H9 (cell line): ENCODE measurements around the gene LY6G6F. TPM values are rescaled to one million over a fixed set of nuclear protein-coding genes. Genes with fewer than 3 reads are reported as not detected.

Experiments used
- DNase-seq: peaks from one replicate; pipeline ENCODE4 v3.0.0-alpha.2; 2017
- H2AFZ ChIP-seq: one replicate; pipeline ENCODE4 v1.6.1; 2013; ENCODE audit warnings: mild to moderate bottlenecking, low read length, control low read depth, moderate library complexity
- H2AK5ac ChIP-seq: 2 replicates; pipeline ENCODE4 v1.6.1; 2013; ENCODE audit warnings: low read length, control low read depth, mixed read lengths; ENCODE audit not compliant: insufficient read length
- H2BK120ac ChIP-seq: one replicate; pipeline ENCODE4 v1.6.1; 2013; ENCODE audit warnings: low read depth, mild to moderate bottlenecking, low read length, control low read depth, inconsistent platforms; ENCODE audit not compliant: poor library complexity, severe bottlenecking
- H2BK12ac ChIP-seq: 2 replicates; pipeline ENCODE4 v1.6.1; 2013; ENCODE audit warnings: low read length, control low read depth, mixed read lengths, low read depth; ENCODE audit not compliant: insufficient read length
- H2BK15ac ChIP-seq: 2 replicates; pipeline ENCODE4 v1.6.1; 2013; ENCODE audit warnings: low read depth, low read length, control low read depth
- H2BK20ac ChIP-seq: one replicate; pipeline ENCODE4 v1.6.1; 2013; ENCODE audit warnings: low read depth, mild to moderate bottlenecking, low read length, control low read depth, inconsistent platforms; ENCODE audit not compliant: poor library complexity, severe bottlenecking
- H2BK5ac ChIP-seq: 2 replicates; pipeline ENCODE4 v1.6.1; 2013; ENCODE audit warnings: low read length, control low read depth, mixed read lengths; ENCODE audit not compliant: insufficient read length
- H3K14ac ChIP-seq: 2 replicates; pipeline ENCODE4 v1.6.1; 2013; ENCODE audit warnings: low read length, control low read depth; ENCODE audit not compliant: insufficient read depth
- H3K18ac ChIP-seq: 2 replicates; pipeline ENCODE4 v1.6.1; 2013; ENCODE audit warnings: low read depth, mild to moderate bottlenecking, mixed read lengths, low read length, control low read depth; ENCODE audit not compliant: insufficient read length
- H3K23ac ChIP-seq: 2 replicates; pipeline ENCODE4 v1.6.1; 2013; ENCODE audit warnings: low read length, control low read depth, mixed read lengths, low read depth; ENCODE audit not compliant: insufficient read length
- H3K23me2 ChIP-seq: 2 replicates; pipeline ENCODE4 v1.6.1; 2013; ENCODE audit warnings: low read depth, mild to moderate bottlenecking, mixed read lengths, low read length, control low read depth; ENCODE audit not compliant: insufficient read length, poor library complexity, severe bottlenecking
- H3K27ac ChIP-seq: 2 replicates; pipeline ENCODE4 v1.5.1; 2013; ENCODE audit warnings: low read length, control low read depth, mixed read lengths, low read depth; ENCODE audit not compliant: insufficient read length
- H3K27me3 ChIP-seq: 2 replicates; pipeline ENCODE4 v1.6.1; 2013; ENCODE audit warnings: low read length, control low read depth, inconsistent platforms; ENCODE audit not compliant: insufficient read depth
- H3K4ac ChIP-seq: 2 replicates; pipeline ENCODE4 v1.6.1; 2013; ENCODE audit warnings: low read depth, mild to moderate bottlenecking, control low read depth, inconsistent platforms, low read length, moderate library complexity
- H3K4me1 ChIP-seq: 2 replicates; pipeline ENCODE4 v1.6.1; 2013; ENCODE audit warnings: low read length, control low read depth, inconsistent platforms; ENCODE audit not compliant: insufficient read depth
- H3K4me2 ChIP-seq: 2 replicates; pipeline ENCODE4 v1.6.1; 2013; ENCODE audit warnings: low read length, control low read depth, mixed read lengths; ENCODE audit not compliant: insufficient read length, insufficient read depth
- H3K56ac ChIP-seq: 2 replicates; pipeline ENCODE4 v1.6.1; 2013; ENCODE audit warnings: low read depth, mild to moderate bottlenecking, mixed read lengths, low read length, control low read depth; ENCODE audit not compliant: insufficient read length
- H3K79me1 ChIP-seq: 2 replicates; pipeline ENCODE4 v1.6.1; 2013; ENCODE audit warnings: low read depth, mild to moderate bottlenecking, moderate library complexity, low read length, control low read depth, inconsistent platforms; ENCODE audit not compliant: insufficient read depth, poor library complexity, severe bottlenecking
- H3K79me2 ChIP-seq: 2 replicates; pipeline ENCODE4 v1.6.1; 2013; ENCODE audit warnings: low read length, control low read depth, inconsistent platforms; ENCODE audit not compliant: insufficient read depth
- H3K9ac ChIP-seq: 2 replicates; pipeline ENCODE4 v1.6.1; 2013; ENCODE audit warnings: low read length, control low read depth, mixed read lengths; ENCODE audit not compliant: insufficient read length; ENCODE audit errors: extremely low read depth
- H3K9me3 ChIP-seq: one replicate; pipeline ENCODE4 v1.6.1; 2013; ENCODE audit warnings: low read depth, low read length, inconsistent platforms; ENCODE audit not compliant: control insufficient read depth
- H3T11ph ChIP-seq: one replicate; pipeline ENCODE4 v1.6.1; 2013; ENCODE audit warnings: mild to moderate bottlenecking, low read length, control low read depth, inconsistent platforms
- H4K20me1 ChIP-seq: one replicate; pipeline ENCODE4 v1.6.1; 2013; ENCODE audit not compliant: control insufficient read depth, insufficient read length, insufficient read depth
- H4K5ac ChIP-seq: 2 replicates; pipeline ENCODE4 v1.6.1; 2013; ENCODE audit warnings: low read depth, mild to moderate bottlenecking, mixed read lengths, low read length, control low read depth; ENCODE audit not compliant: insufficient read length
- H4K8ac ChIP-seq: replicated peaks from 2 replicates; pipeline ENCODE4 v1.6.1; 2013; ENCODE audit warnings: low read length, control low read depth, mixed read lengths, low read depth; ENCODE audit not compliant: insufficient read length
- H4K91ac ChIP-seq: 2 replicates; pipeline ENCODE4 v1.6.1; 2013; ENCODE audit warnings: low read depth, mild to moderate bottlenecking, moderate library complexity, mixed read lengths, low read length, control low read depth; ENCODE audit not compliant: insufficient read length
- H3K27ac Mint-ChIP-seq, 3 experiments: 2 replicates in 2 of 3; 3 replicates in 1 of 3; pipeline ENCODE4 v1.8.0; 2020 to 2021; ENCODE audit warnings: mixed read lengths in 3 of 3, mild to moderate bottlenecking in 1 of 3, moderate library complexity in 1 of 3
- H3K27me3 Mint-ChIP-seq: 2 replicates; pipeline ENCODE4 v1.8.0; 2021; ENCODE audit warnings: low read depth, mild to moderate bottlenecking, moderate library complexity, mixed read lengths
- H3K36me3 Mint-ChIP-seq, 3 experiments: 2 replicates in 2 of 3; 3 replicates in 1 of 3; pipeline ENCODE4 v1.8.0; 2020 to 2021; ENCODE audit warnings: low read depth in 3 of 3, mixed read lengths in 3 of 3; ENCODE audit not compliant: insufficient read depth in 1 of 3
- H3K4me1 Mint-ChIP-seq, 2 experiments: 2 replicates each; pipeline ENCODE4 v1.8.0; 2020; ENCODE audit warnings: mixed read lengths in 2 of 2
- H3K4me3 Mint-ChIP-seq, 2 experiments: 2 replicates in 1 of 2; 3 replicates in 1 of 2; pipeline ENCODE4 v1.8.0; 2020 to 2021; ENCODE audit warnings: mild to moderate bottlenecking in 2 of 2, mixed read lengths in 2 of 2, moderate library complexity in 1 of 2
- H3K9me3 Mint-ChIP-seq, 2 experiments: 2 replicates in 1 of 2; 3 replicates in 1 of 2; pipeline ENCODE4 v1.8.0; 2020; ENCODE audit warnings: mild to moderate bottlenecking in 2 of 2, mixed read lengths in 2 of 2, moderate library complexity in 1 of 2
- CTCF ChIP-seq: fragments of 200-600 bp; sonication (generic); conservative IDR thresholded peaks from 3 replicates; pipeline ENCODE4 v1.8.0; 2021; ENCODE audit warnings: antibody characterized with exemption, mild to moderate bottlenecking
- WGBS: extraction: QIAGEN DNeasy Blood & Tissue Kit; methylation state at CpG from one replicate; pipeline ENCODE4 v1.1.7; 2013; ENCODE audit warnings: missing lambda C conversion rate, low lambda C conversion rate, mixed read lengths; ENCODE audit not compliant: insufficient read length; ENCODE audit errors: extremely low coverage; 5-methylcytosine and 5-hydroxymethylcytosine counted together
- total RNA-seq: library from RNA; stranded (reverse); gene quantifications from 2 replicates; pipeline ENCODE4 v1.2.1, GENCODE V29; 2021

LY6G6F gene
- total RNA-seq, 1 experiment from 2014 or later, result not detected

- Histone ChIP-seq H4K8ac (no peak overlapping the region), H3K4ac (no peak overlapping the region), H4K5ac (no peak overlapping the region), H3T11ph (no peak overlapping the region), H3K9ac (no peak overlapping the region), H2BK5ac (no peak overlapping the region), H3K9me3 (no peaks in the 10 kb centered on the region), H2AFZ (no peak overlapping the region), H3K4me2 (peak overlapping the region; percentile 51), H2BK120ac (no peak overlapping the region), H2BK15ac (no peak overlapping the region), H3K79me1 (no peaks in the 10 kb centered on the region), H3K4me1 (no peaks in the 10 kb centered on the region), H3K27ac (no peak overlapping the region), H3K23me2 (peaks cover 18% of the 10 kb centered on the region), H2BK20ac (no peak overlapping the region), H3K79me2 (no peaks in the 10 kb centered on the region), H4K20me1 (no peaks in the 10 kb centered on the region), H2BK12ac (no peak overlapping the region), H3K18ac (no peak overlapping the region), H3K14ac (no peak overlapping the region), H3K56ac (no peak overlapping the region), H2AK5ac (no peak overlapping the region), H3K27me3 (no peaks in the 10 kb centered on the region; the same call in 1 of the 2 replicates), H4K91ac (no peak overlapping the region), H3K23ac (no peak overlapping the region)
- Mint-ChIP-seq H3K4me3 (peak overlapping the region; percentile 76 to 89), H3K27ac (peak overlapping the region in 2 of 3 experiments; percentile 67 to 98; a peak in 5 of 7 replicates), H3K9me3 (no peaks in the 10 kb centered on the region; a peak in 3 of 5 replicates), H3K4me1 (peaks cover 25 to 30% of the 10 kb centered on the region in 2 experiments), H3K36me3 (peaks cover 4 to 31% (median 20%) of the 10 kb centered on the region in 3 experiments), H3K27me3 (peaks cover 26% of the 10 kb centered on the region)
- DNase-seq, result peak; percentile 60
- TF ChIP-seq CTCF, result no peak
- no CpG with 5 or more reads among the region's 13 CpGs for WGBS
Measured at GRCh38 chr6:31683591-31683990, 23.1 kb upstream of the LY6G6F start.
